Loucy (cell line): ENCODE data around the gene CYP26B1.

ENCODE experiments used
- H2AFZ ChIP-seq: fragments of 200-600 bp; sonication (generic); 2 replicates; pipeline ENCODE4 v1.6.0; 2016; ENCODE audit warnings: antibody characterized with exemption, mild to moderate bottlenecking, low read length, moderate library complexity
- H3F3A ChIP-seq: fragments of 200-600 bp; 2 replicates; pipeline ENCODE4 v1.6.0; 2016; ENCODE audit warnings: antibody characterized with exemption, low read depth, mild to moderate bottlenecking
- H3K27me3 ChIP-seq: fragments of 200-600 bp; sonication (generic); 2 replicates; pipeline ENCODE4 v1.6.1; 2014; ENCODE audit warnings: low read length, mild to moderate bottlenecking; ENCODE audit not compliant: insufficient read depth, poor library complexity, severe bottlenecking
- H3K36me3 ChIP-seq: fragments of 200-600 bp; sonication (generic); 2 replicates; pipeline ENCODE4 v1.6.1; 2016; ENCODE audit warnings: low read length; ENCODE audit not compliant: insufficient read depth
- H3K4me1 ChIP-seq: fragments of 200-600 bp; sonication (generic); 2 replicates; pipeline ENCODE4 v1.5.1; 2014; ENCODE audit warnings: low read length, mild to moderate bottlenecking; ENCODE audit not compliant: insufficient read depth, poor library complexity, severe bottlenecking
- H3K4me2 ChIP-seq: fragments of 200-600 bp; sonication (generic); 2 replicates; pipeline ENCODE4 v1.6.0; 2014; ENCODE audit warnings: antibody characterized with exemption, low read length, low read depth, mild to moderate bottlenecking; ENCODE audit not compliant: poor library complexity, severe bottlenecking
- H3K4me3 ChIP-seq: fragments of 200-600 bp; sonication (generic); 2 replicates; pipeline ENCODE4 v1.5.1; 2014; ENCODE audit warnings: low read length, mild to moderate bottlenecking, mixed read lengths; ENCODE audit not compliant: poor library complexity, severe bottlenecking
- H3K79me2 ChIP-seq: fragments of 200-600 bp; sonication (generic); 2 replicates; pipeline ENCODE4 v1.6.1; 2014; ENCODE audit warnings: low read length; ENCODE audit not compliant: insufficient read depth
- H3K9ac ChIP-seq: fragments of 200-600 bp; sonication (generic); 2 replicates; pipeline ENCODE4 v1.6.0; 2014; ENCODE audit warnings: mild to moderate bottlenecking, low read depth, low read length, moderate library complexity; ENCODE audit not compliant: poor library complexity, severe bottlenecking
- H3K9me2 ChIP-seq: fragments of 200-600 bp; sonication (generic); replicated peaks from 2 replicates; pipeline ENCODE4 v1.6.1; 2016; ENCODE audit warnings: low read depth, low read length, mixed read lengths
- H3K9me3 ChIP-seq: fragments of 200-600 bp; sonication (generic); 2 replicates; pipeline ENCODE4 v1.6.1; 2014; ENCODE audit warnings: mild to moderate bottlenecking, antibody characterized with exemption, low read length, low read depth; ENCODE audit not compliant: insufficient read depth
- H4K20me1 ChIP-seq: fragments of 200-600 bp; sonication (generic); 2 replicates; pipeline ENCODE4 v1.6.0; 2014; ENCODE audit warnings: antibody characterized with exemption, low read length, mild to moderate bottlenecking; ENCODE audit not compliant: insufficient read depth, poor library complexity, severe bottlenecking
- EZH2phosphoT487 ChIP-seq: fragments of 200-600 bp; IDR thresholded peaks from 2 replicates; pipeline ENCODE4 v1.6.1; 2018; ENCODE audit warnings: antibody characterized with exemption, mild to moderate bottlenecking, moderate library complexity, borderline replicate concordance
- TF ChIP-seq, protein P1 (sequence below): fragments of 200-600 bp; sonication (generic); conservative IDR thresholded peaks from 2 replicates; pipeline ENCODE4 v1.5.1; 2014; ENCODE audit warnings: mild to moderate bottlenecking, antibody characterized with exemption, low read length

The CYP26B1 gene

DNA sequence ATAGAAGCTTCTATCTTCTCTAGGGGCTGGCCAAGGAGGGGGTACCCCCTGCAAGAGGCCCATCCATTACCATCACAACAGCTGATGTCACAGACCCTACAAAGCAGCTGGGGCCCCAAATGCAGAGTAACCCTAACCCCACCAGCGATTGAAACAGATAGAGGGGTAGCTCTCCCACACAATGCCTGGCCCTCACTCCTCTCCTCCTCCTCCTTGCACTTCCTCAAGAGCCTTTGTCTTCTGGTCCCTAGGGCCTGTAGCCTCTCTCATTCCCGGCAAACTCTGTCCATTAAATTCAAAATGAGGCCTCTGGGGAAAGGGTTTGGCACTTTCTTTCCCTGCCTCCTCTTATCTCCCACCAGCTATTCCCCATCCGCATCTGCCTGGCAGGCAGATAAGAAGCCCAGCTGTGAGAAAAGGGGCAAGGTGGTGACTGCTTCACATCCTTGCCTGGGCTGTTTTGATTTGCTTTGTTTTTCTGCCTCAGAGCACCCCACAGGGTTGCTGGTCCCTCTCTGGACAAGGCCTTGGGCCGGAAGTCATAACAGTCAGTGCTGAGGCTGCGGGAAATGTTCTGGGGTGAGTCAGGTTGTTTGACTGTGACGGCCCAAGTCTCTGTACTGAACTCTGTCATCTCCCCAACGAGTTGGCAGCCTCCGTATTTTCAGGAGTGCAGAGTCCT is 26.1 kb upstream of the CYP26B1 start:
- Histone ChIP-seq H2AFZ (no peak overlapping the region), H3K9me2 (no peaks in the 10 kb centered on the region), H3K4me1 (no peaks in the 10 kb centered on the region), H4K20me1 (no peaks in the 10 kb centered on the region), H3K4me2 (no peak overlapping the region), H3K9me3 (no peaks in the 10 kb centered on the region), H3K79me2 (no peaks in the 10 kb centered on the region), H3K4me3 (no peak overlapping the region), H3K27me3 (no peaks in the 10 kb centered on the region), H3K36me3 (peaks cover 3% of the 10 kb centered on the region; the same call in 1 of the 2 replicates), H3F3A (no peaks in the 10 kb centered on the region), H3K9ac (no peak overlapping the region)
- TF ChIP-seq EZH2phosphoT487: no peak
- TF ChIP-seq, protein P1, sequence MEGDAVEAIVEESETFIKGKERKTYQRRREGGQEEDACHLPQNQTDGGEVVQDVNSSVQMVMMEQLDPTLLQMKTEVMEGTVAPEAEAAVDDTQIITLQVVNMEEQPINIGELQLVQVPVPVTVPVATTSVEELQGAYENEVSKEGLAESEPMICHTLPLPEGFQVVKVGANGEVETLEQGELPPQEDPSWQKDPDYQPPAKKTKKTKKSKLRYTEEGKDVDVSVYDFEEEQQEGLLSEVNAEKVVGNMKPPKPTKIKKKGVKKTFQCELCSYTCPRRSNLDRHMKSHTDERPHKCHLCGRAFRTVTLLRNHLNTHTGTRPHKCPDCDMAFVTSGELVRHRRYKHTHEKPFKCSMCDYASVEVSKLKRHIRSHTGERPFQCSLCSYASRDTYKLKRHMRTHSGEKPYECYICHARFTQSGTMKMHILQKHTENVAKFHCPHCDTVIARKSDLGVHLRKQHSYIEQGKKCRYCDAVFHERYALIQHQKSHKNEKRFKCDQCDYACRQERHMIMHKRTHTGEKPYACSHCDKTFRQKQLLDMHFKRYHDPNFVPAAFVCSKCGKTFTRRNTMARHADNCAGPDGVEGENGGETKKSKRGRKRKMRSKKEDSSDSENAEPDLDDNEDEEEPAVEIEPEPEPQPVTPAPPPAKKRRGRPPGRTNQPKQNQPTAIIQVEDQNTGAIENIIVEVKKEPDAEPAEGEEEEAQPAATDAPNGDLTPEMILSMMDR: no peak

DNA sequence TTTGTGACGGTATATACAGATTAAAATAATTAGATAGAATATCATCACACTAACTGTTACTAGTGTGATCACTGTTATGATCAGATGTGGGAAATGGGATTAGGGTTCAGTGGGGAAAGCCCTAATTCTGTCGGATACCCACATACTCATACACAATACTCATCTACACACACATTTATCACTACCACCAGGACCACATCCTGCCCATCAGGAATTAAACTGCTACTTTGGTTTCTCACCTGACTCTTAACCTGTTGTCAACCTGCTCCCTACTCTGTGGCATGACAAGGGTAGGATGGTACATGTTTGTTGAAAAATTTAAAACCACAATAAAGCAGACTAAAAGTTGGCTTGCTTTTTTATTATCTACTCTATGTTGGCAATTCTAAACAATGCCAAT is 24.8 kb upstream of the CYP26B1 start:
- no peaks in the 10 kb centered on the region for H3K36me3 ChIP-seq
- no peak overlapping the region for H3K9ac ChIP-seq
- H3K4me3 ChIP-seq: no peak overlapping the region
- no peaks in the 10 kb centered on the region for H4K20me1 ChIP-seq
- TF ChIP-seq, protein P1: no peak
- TF ChIP-seq EZH2phosphoT487: no peak
- H3K27me3 ChIP-seq: no peaks in the 10 kb centered on the region
- H3F3A ChIP-seq: no peaks in the 10 kb centered on the region
- no peak overlapping the region for H2AFZ ChIP-seq
- no peaks in the 10 kb centered on the region for H3K79me2 ChIP-seq
- no peaks in the 10 kb centered on the region for H3K4me1 ChIP-seq
- no peaks in the 10 kb centered on the region for H3K9me3 ChIP-seq
- H3K4me2 ChIP-seq: no peak overlapping the region
- H3K9me2 ChIP-seq: no peaks in the 10 kb centered on the region

DNA sequence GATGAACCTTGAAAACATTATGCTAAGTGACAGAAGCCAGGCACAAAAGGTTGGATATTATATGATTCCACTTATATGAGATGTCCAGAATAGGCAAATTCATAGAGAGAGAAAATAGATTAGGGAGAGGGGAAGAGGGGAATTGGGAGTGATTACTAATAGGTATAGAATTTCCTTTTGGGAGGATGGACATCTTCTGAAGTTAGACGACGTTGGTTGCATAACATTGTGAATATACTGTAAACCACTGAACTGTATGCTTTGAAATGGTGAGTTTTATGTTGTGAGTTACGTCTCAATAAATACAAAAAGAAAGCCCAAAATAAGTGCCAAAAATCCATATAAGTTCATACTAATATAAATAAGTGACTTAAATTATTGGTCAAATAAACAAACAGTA is 18.6 kb upstream of the CYP26B1 start:
- H3K4me1 ChIP-seq: no peaks in the 10 kb centered on the region
- H3F3A ChIP-seq: no peaks in the 10 kb centered on the region
- no peaks in the 10 kb centered on the region for H3K9me3 ChIP-seq
- H2AFZ ChIP-seq: no peak overlapping the region
- no peaks in the 10 kb centered on the region for H3K9me2 ChIP-seq
- H4K20me1 ChIP-seq: no peaks in the 10 kb centered on the region
- no peaks in the 10 kb centered on the region for H3K27me3 ChIP-seq
- TF ChIP-seq, protein P1: no peak
- no peak for TF ChIP-seq EZH2phosphoT487
- H3K79me2 ChIP-seq: no peaks in the 10 kb centered on the region
- H3K4me3 ChIP-seq: no peak overlapping the region
- H3K4me2 ChIP-seq: no peak overlapping the region
- H3K9ac ChIP-seq: no peak overlapping the region
- no peaks in the 10 kb centered on the region for H3K36me3 ChIP-seq
